ACC112 (cell line): ENCODE results near the gene ZNF367.
A peak's percentile ranks its signal among the peaks of the same experiment; 100 is the strongest.

Experiments
- H2AFZ ChIP-seq: fragments of 200-600 bp; sonication (generic); one replicate; pipeline ENCODE4 v1.6.0; 2017; ENCODE audit warnings: antibody characterized with exemption, low read length; ENCODE audit not compliant: unreplicated experiment
- H3K27ac ChIP-seq: fragments of 200-600 bp; sonication (generic); 2 replicates; pipeline ENCODE4 v1.5.1; 2014; ENCODE audit warnings: low read depth, mild to moderate bottlenecking, antibody characterized with exemption, low read length, moderate library complexity
- H3K27me3 ChIP-seq: fragments of 200-600 bp; sonication (generic); 2 replicates; pipeline ENCODE4 v1.6.1; 2014; ENCODE audit warnings: mild to moderate bottlenecking, antibody characterized with exemption, low read length, moderate library complexity, mixed read lengths; ENCODE audit not compliant: insufficient read depth
- H3K36me3 ChIP-seq: fragments of 200-600 bp; sonication (generic); 2 replicates; pipeline ENCODE4 v1.6.1; 2016; ENCODE audit warnings: mild to moderate bottlenecking, antibody characterized with exemption, low read length, moderate library complexity, mixed read lengths; ENCODE audit not compliant: insufficient read depth
- H3K4me1 ChIP-seq: fragments of 200-600 bp; sonication (generic); one replicate; pipeline ENCODE4 v1.6.1; 2016; ENCODE audit warnings: low read length, mixed read lengths; ENCODE audit not compliant: insufficient read depth, unreplicated experiment, control insufficient read depth
- H3K4me3 ChIP-seq: fragments of 200-600 bp; sonication (generic); 2 replicates; pipeline ENCODE4 v1.5.1; 2014; ENCODE audit warnings: mild to moderate bottlenecking, low read depth, low read length
- H3K79me2 ChIP-seq: fragments of 200-600 bp; sonication (generic); one replicate; pipeline ENCODE4 v1.6.0; 2016; ENCODE audit warnings: low read length; ENCODE audit not compliant: control insufficient read depth, unreplicated experiment, insufficient read depth

Gene ZNF367

GRCh38 chr9:96436456-96437126, 18.4 kb upstream of the ZNF367 start:
- no peaks in the 10 kb centered on the region for H3K27me3 ChIP-seq
- no peaks in the 10 kb centered on the region for H3K36me3 ChIP-seq
- no peak overlapping the region for H3K4me3 ChIP-seq
- H3K79me2 ChIP-seq: no peaks in the 10 kb centered on the region
- no peak overlapping the region for H2AFZ ChIP-seq
- H3K27ac ChIP-seq: no peak overlapping the region
- no peaks in the 10 kb centered on the region for H3K4me1 ChIP-seq

GRCh38 chr9:96436063-96436455, 17.9 kb upstream of the ZNF367 start:
- H3K4me3 ChIP-seq: no peak overlapping the region
- H3K27me3 ChIP-seq: no peaks in the 10 kb centered on the region
- H3K36me3 ChIP-seq: no peaks in the 10 kb centered on the region
- H3K4me1 ChIP-seq: no peaks in the 10 kb centered on the region
- no peaks in the 10 kb centered on the region for H3K79me2 ChIP-seq
- no peak overlapping the region for H2AFZ ChIP-seq
- H3K27ac ChIP-seq: no peak overlapping the region

DNA sequence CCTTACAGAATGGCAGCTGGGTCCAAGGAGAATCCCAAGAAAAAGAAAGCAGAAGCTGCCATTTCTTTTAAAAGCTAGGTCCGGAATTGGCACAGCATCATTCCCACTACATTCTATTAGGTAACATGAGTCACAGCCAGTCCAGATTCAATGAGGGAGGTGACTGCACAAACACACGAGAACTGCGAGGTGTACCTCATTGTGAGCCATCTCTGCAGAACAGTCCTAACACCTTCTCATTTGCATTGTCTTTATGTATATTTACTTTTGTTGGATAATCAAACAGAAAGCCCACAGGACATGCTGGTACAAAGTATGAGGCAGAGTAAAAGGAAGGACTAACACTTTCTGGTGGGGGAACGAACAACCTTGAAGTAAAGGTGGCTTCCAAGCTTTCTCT, 17.2 kb upstream of the ZNF367 start:
- Histone ChIP-seq H3K4me3 (no peak overlapping the region), H3K36me3 (no peaks in the 10 kb centered on the region), H2AFZ (no peak overlapping the region), H3K27me3 (no peaks in the 10 kb centered on the region), H3K27ac (no peak overlapping the region), H3K79me2 (no peaks in the 10 kb centered on the region), H3K4me1 (no peaks in the 10 kb centered on the region)

GRCh38 chr9:96430377-96430776, 12.2 kb upstream of the ZNF367 start:
- H3K79me2 ChIP-seq: no peaks in the 10 kb centered on the region
- H3K27me3 ChIP-seq: no peaks in the 10 kb centered on the region
- H3K4me1 ChIP-seq: no peaks in the 10 kb centered on the region
- H2AFZ ChIP-seq: no peak overlapping the region
- no peak overlapping the region for H3K27ac ChIP-seq
- H3K4me3 ChIP-seq: no peak overlapping the region
- H3K36me3 ChIP-seq: no peaks in the 10 kb centered on the region

- Histone ChIP-seq H3K4me3 (no peak overlapping the region), H3K79me2 (no peaks in the 10 kb centered on the region), H2AFZ (no peak overlapping the region), H3K27ac (no peak overlapping the region), H3K4me1 (no peaks in the 10 kb centered on the region), H3K27me3 (no peaks in the 10 kb centered on the region), H3K36me3 (no peaks in the 10 kb centered on the region)
These were observed 11.6 kb upstream of the ZNF367 start for GRCh38 chr9:96429732-96430131.

DNA sequence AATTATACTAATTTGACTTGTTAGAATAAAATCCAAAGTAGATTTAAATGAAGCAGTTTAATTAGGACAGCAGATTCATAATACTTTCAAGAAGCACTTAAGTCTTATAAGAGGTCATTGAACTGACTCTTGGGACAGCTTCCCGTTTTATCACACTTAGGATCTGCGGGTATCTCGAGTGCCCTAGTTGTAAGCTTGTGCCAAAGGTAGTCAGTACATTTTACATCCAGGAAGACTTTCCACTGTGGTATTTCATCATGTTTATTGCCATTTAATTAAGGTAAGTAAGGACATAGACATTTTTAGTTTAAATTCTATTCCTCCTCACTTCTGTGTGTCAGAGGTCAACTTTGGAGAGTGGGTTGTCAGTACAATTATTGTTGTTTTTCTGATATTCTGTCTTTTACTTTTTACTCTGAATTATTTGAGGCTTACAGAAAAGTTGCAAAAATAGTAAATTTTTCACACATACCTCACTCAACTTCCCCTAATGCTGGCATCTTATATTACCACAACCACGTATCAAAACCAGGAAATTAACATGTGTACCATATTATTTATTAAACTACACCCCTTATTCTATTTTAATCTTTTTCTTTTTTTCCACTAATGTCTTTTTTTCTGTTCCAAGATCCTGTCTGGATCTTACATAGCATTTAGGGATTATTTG, 7.5 kb upstream of the ZNF367 start:
- H2AFZ ChIP-seq: no peak overlapping the region
- no peaks in the 10 kb centered on the region for H3K27me3 ChIP-seq
- H3K79me2 ChIP-seq: no peaks in the 10 kb centered on the region
- H3K4me3 ChIP-seq: no peak overlapping the region
- no peak overlapping the region for H3K27ac ChIP-seq
- no peaks in the 10 kb centered on the region for H3K36me3 ChIP-seq
- peaks cover 8% of the 10 kb centered on the region for H3K4me1 ChIP-seq

GRCh38 chr9:96423985-96424336, 5.8 kb upstream of the ZNF367 start:
- Histone ChIP-seq H3K27ac (no peak overlapping the region), H3K79me2 (no peaks in the 10 kb centered on the region), H3K4me3 (no peak overlapping the region), H3K27me3 (no peaks in the 10 kb centered on the region), H3K36me3 (no peaks in the 10 kb centered on the region), H2AFZ (no peak overlapping the region), H3K4me1 (peaks cover 16% of the 10 kb centered on the region)

DNA sequence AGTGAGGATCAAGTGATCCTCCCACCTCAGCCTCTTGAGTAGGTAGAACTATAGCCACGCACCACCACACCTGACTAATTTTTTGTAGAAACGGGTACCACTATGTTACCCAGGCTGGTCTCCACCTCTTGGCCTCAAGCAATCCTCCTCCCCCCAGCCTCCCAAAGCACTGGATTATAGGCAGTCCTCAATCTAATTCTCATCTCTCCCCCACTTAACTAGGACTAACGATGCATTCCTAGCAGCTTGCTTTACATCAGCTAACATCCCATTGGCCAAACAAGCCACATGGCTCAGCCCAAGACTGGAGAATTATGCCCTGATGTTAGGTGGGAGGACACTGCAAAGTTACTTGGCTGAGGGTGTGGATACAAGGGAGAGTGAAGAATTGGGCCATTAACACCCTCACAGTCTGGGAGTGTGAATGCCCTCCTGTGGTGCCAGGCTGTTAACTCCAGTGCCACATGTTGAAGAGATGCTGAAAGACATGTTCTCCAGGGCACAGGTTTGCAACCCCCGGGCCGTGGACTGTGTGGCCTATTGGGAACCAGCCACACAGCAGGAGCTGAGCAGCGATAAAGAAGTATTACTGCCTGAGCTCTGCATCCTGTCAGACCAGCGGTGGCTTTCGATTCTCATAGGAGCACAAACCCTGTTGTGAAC, 5.3 kb upstream of the ZNF367 start:
- Histone ChIP-seq H3K79me2 (no peaks in the 10 kb centered on the region), H3K4me3 (no peak overlapping the region), H2AFZ (no peak overlapping the region), H3K27ac (no peak overlapping the region), H3K4me1 (peaks cover 16% of the 10 kb centered on the region), H3K27me3 (no peaks in the 10 kb centered on the region), H3K36me3 (no peaks in the 10 kb centered on the region)

- Histone ChIP-seq H3K36me3 (no peaks in the 10 kb centered on the region), H3K27ac (peak overlapping the region; percentile 93), H2AFZ (no peak overlapping the region), H3K79me2 (peaks cover 14% of the 10 kb centered on the region), H3K4me3 (peak overlapping the region; percentile 77; the same call in 1 of the 2 replicates), H3K4me1 (peaks cover 16% of the 10 kb centered on the region), H3K27me3 (no peaks in the 10 kb centered on the region)
These were observed 2.5 kb upstream of the ZNF367 start for GRCh38 chr9:96420468-96421219.

DNA sequence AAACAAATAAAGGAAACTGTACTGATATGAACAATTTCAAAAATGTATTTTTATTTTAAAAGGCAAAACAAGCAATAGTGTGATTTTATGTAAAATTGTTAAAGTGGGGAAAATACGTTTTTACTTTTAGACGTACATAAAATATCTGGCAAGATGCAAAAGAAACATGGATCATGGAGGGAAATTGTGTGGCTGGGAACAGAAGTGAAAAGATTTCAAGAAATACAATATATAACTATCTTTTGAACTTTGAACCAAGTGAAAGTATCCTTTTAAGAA, 1.5 kb upstream of the ZNF367 start:
- Histone ChIP-seq H3K79me2 (peaks cover 18% of the 10 kb centered on the region), H3K4me1 (peaks cover 16% of the 10 kb centered on the region), H2AFZ (peak overlapping the region; percentile 40), H3K4me3 (peak overlapping the region; percentile 77), H3K27ac (peak overlapping the region; percentile 93), H3K36me3 (no peaks in the 10 kb centered on the region), H3K27me3 (no peaks in the 10 kb centered on the region)
